WTC11 (cell line): ENCODE results near the gene CORO6. TPM values are rescaled to one million over a fixed set of nuclear protein-coding genes. Genes with fewer than 3 reads are reported as not detected.

Experiments
- ATAC-seq: fragments of 200-7000 bp; cut with Tn5 transposase; 2 replicates; pipeline ENCODE4 v1.10.0; 2021; ENCODE audit warnings: mild to moderate bottlenecking, moderate library complexity
- CTCF ChIA-PET: fragments of 300-600 bp; sonication (Branson Sonifier 250); formaldehyde crosslinking; loops from one replicate; lab custom pipeline; 2021; ENCODE audit warnings: antibody characterized with exemption; lab: Charles Lee
- POLR2A ChIA-PET: fragments of 350-600 bp; sonication (Branson Sonifier 250); formaldehyde crosslinking; loops from one replicate; lab custom pipeline; 2021; ENCODE audit warnings: antibody characterized with exemption; lab: Charles Lee
- DNase-seq: peaks from one replicate; pipeline ENCODE4 v3.0.0; 2021; ENCODE audit warnings: low spot score
- H3K27ac Mint-ChIP-seq: 2 replicates; pipeline ENCODE4 v1.8.0; 2021; ENCODE audit warnings: mixed read lengths
- H3K27me3 Mint-ChIP-seq: 2 replicates; pipeline ENCODE4 v1.8.0; 2021; ENCODE audit warnings: low read depth, mild to moderate bottlenecking, moderate library complexity, mixed read lengths
- H3K36me3 Mint-ChIP-seq: 2 replicates; pipeline ENCODE4 v1.8.0; 2021; ENCODE audit warnings: mixed read lengths
- H3K4me1 Mint-ChIP-seq: 2 replicates; pipeline ENCODE4 v1.8.0; 2022; ENCODE audit warnings: mixed read lengths
- H3K4me3 Mint-ChIP-seq: 2 replicates; pipeline ENCODE4 v1.8.0; 2021; ENCODE audit warnings: mild to moderate bottlenecking, moderate library complexity, mixed read lengths
- H3K9me3 Mint-ChIP-seq: 2 replicates; pipeline ENCODE4 v1.8.0; 2021; ENCODE audit warnings: mixed read lengths
- CREB1 ChIP-seq: sonication (generic); formaldehyde crosslinking; IDR thresholded peaks from 2 replicates; pipeline ENCODE4 v1.8.0; 2023; ENCODE audit warnings: mild to moderate bottlenecking, missing genetic modification reagents
- CREM ChIP-seq: sonication (generic); formaldehyde crosslinking; IDR thresholded peaks from 2 replicates; pipeline ENCODE4 v1.8.1; 2022; ENCODE audit warnings: mild to moderate bottlenecking, missing genetic modification reagents, moderate library complexity
- FOXK1 ChIP-seq: sonication (generic); formaldehyde crosslinking; IDR thresholded peaks from 2 replicates; pipeline ENCODE4 v1.8.0; 2022; ENCODE audit warnings: mild to moderate bottlenecking, moderate library complexity, missing genetic modification reagents
- HMGA2 ChIP-seq: fragments of 250-450 bp; sonication (Bioruptor Pico); IDR thresholded peaks from 2 replicates; pipeline ENCODE4 v1.4.0; 2021; ENCODE audit warnings: mild to moderate bottlenecking, moderate library complexity
- JUN ChIP-seq: sonication (generic); formaldehyde crosslinking; IDR thresholded peaks from 2 replicates; pipeline ENCODE4 v1.8.0; 2023; ENCODE audit warnings: mild to moderate bottlenecking, missing genetic modification reagents
- KAT7 ChIP-seq: sonication (generic); formaldehyde crosslinking; IDR thresholded peaks from 2 replicates; pipeline ENCODE4 v1.8.1; 2023; ENCODE audit warnings: missing genetic modification reagents, mild to moderate bottlenecking, borderline replicate concordance
- NFATC4 ChIP-seq: fragments of 250-450 bp; sonication (Bioruptor Pico); IDR thresholded peaks from 2 replicates; pipeline ENCODE4 v1.9.0; 2021; ENCODE audit warnings: mild to moderate bottlenecking
- NFYB ChIP-seq: sonication (generic); formaldehyde crosslinking; conservative IDR thresholded peaks from 2 replicates; pipeline ENCODE4 v1.8.0; 2022; ENCODE audit warnings: low read depth, missing genetic modification reagents
- NR1H2 ChIP-seq: sonication (generic); formaldehyde crosslinking; IDR thresholded peaks from 2 replicates; pipeline ENCODE4 v1.9.0; 2021; ENCODE audit warnings: mild to moderate bottlenecking, moderate library complexity, missing genetic modification reagents
- PRRX2 ChIP-seq: fragments of 250-450 bp; sonication (Bioruptor Pico); IDR thresholded peaks from 2 replicates; pipeline ENCODE4 v1.8.0; 2021; ENCODE audit warnings: mild to moderate bottlenecking
- RELA ChIP-seq: sonication (generic); formaldehyde crosslinking; IDR thresholded peaks from 2 replicates; pipeline ENCODE4 v1.8.1; 2022; ENCODE audit warnings: missing genetic modification reagents, mild to moderate bottlenecking, borderline replicate concordance
- SMAD3 ChIP-seq: sonication (generic); formaldehyde crosslinking; IDR thresholded peaks from 2 replicates; pipeline ENCODE4 v1.8.0; 2022; ENCODE audit warnings: missing genetic modification reagents, mild to moderate bottlenecking, borderline replicate concordance
- ZBTB21 ChIP-seq: sonication (generic); formaldehyde crosslinking; IDR thresholded peaks from 2 replicates; pipeline ENCODE4 v1.8.1; 2023; ENCODE audit warnings: mild to moderate bottlenecking, missing genetic modification reagents, borderline replicate concordance
- ZNF121 ChIP-seq: sonication (generic); formaldehyde crosslinking; IDR thresholded peaks from 2 replicates; pipeline ENCODE4 v1.8.0; 2023; ENCODE audit warnings: missing genetic modification reagents
- ZNF232 ChIP-seq: sonication (generic); formaldehyde crosslinking; IDR thresholded peaks from 2 replicates; pipeline ENCODE4 v1.8.0; 2022; ENCODE audit warnings: mild to moderate bottlenecking, missing genetic modification reagents
- total RNA-seq: library from RNA; stranded (reverse); gene quantifications from 3 replicates; pipeline ENCODE4 v1.2.3, GENCODE V29; 2021
- TF ChIP-seq, protein P1 (sequence below): fragments of 250-450 bp; sonication (Bioruptor Pico); IDR thresholded peaks from 2 replicates; pipeline ENCODE4 v1.8.0; 2021; ENCODE audit warnings: mild to moderate bottlenecking
- TF ChIP-seq, protein P2 (sequence below): fragments of 250-450 bp; sonication (Bioruptor Pico); IDR thresholded peaks from 2 replicates; pipeline ENCODE4 v1.9.0; 2021; ENCODE audit warnings: moderate library complexity, mild to moderate bottlenecking, inconsistent platforms, borderline replicate concordance
- TF ChIP-seq, protein P3 (sequence below): fragments of 250-450 bp; sonication (Bioruptor Pico); conservative IDR thresholded peaks from 2 replicates; pipeline ENCODE4 v1.9.0; 2021; ENCODE audit warnings: mild to moderate bottlenecking
- TF ChIP-seq, protein P4 (sequence below): sonication (generic); formaldehyde crosslinking; IDR thresholded peaks from 2 replicates; pipeline ENCODE4 v1.8.0; 2023; ENCODE audit warnings: mild to moderate bottlenecking, missing genetic modification reagents
- TF ChIP-seq, protein P5 (sequence below): sonication (generic); formaldehyde crosslinking; conservative IDR thresholded peaks from 2 replicates; pipeline ENCODE4 v1.8.1; 2023; ENCODE audit warnings: mild to moderate bottlenecking, low read depth, missing genetic modification reagents, moderate library complexity
- TF ChIP-seq, protein P6 (sequence below): fragments of 250-450 bp; sonication (Bioruptor Pico); IDR thresholded peaks from 2 replicates; pipeline ENCODE4 v1.9.0; 2021; ENCODE audit warnings: mild to moderate bottlenecking, borderline replicate concordance
- TF ChIP-seq, protein P7 (sequence below): sonication (generic); formaldehyde crosslinking; IDR thresholded peaks from 2 replicates; pipeline ENCODE4 v1.8.1; 2022; ENCODE audit warnings: low read depth, mild to moderate bottlenecking, moderate library complexity, missing genetic modification reagents, borderline replicate concordance

The CORO6 gene
- total RNA-seq, 1 experiment from 2014 or later = 8.9 TPM

DNA sequence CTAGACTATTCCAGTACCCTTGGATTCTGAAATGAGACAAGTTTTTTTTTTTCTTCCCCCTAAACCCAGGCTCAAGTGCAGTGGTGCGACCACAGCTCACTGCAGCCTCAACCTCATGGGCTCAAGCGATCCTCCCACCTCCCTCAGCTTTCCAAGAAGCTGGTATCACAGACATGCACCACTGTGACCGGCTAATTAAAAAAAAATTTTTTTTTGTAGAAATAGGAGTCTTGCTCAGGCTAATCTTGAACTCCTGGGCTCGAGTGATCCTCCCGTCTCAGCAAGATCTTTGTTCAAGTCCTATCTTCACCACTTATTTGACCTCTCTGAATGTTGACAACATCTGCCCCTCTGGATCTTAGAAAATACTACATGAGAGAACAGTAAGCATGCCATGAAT lies 26.6 kb upstream of the CORO6 start:
- no peaks in the 10 kb centered on the region for H3K4me1 Mint-ChIP-seq
- TF ChIP-seq ZNF232 (CRISPR knock-in tag) = no peak
- no peak for TF ChIP-seq ZNF121 (CRISPR knock-in tag)
- no peak for TF ChIP-seq HMGA2 (CRISPR knock-in tag)
- TF ChIP-seq, protein P1, sequence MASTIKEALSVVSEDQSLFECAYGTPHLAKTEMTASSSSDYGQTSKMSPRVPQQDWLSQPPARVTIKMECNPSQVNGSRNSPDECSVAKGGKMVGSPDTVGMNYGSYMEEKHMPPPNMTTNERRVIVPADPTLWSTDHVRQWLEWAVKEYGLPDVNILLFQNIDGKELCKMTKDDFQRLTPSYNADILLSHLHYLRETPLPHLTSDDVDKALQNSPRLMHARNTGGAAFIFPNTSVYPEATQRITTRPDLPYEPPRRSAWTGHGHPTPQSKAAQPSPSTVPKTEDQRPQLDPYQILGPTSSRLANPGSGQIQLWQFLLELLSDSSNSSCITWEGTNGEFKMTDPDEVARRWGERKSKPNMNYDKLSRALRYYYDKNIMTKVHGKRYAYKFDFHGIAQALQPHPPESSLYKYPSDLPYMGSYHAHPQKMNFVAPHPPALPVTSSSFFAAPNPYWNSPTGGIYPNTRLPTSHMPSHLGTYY (CRISPR knock-in tag) = no peak
- TF ChIP-seq CREB1 (CRISPR knock-in tag) = no peak
- TF ChIP-seq KAT7 = no peak
- no peak for TF ChIP-seq PRRX2 (CRISPR knock-in tag)
- no peak for TF ChIP-seq ZBTB21
- TF ChIP-seq RELA (CRISPR knock-in tag) = no peak
- TF ChIP-seq, protein P2, sequence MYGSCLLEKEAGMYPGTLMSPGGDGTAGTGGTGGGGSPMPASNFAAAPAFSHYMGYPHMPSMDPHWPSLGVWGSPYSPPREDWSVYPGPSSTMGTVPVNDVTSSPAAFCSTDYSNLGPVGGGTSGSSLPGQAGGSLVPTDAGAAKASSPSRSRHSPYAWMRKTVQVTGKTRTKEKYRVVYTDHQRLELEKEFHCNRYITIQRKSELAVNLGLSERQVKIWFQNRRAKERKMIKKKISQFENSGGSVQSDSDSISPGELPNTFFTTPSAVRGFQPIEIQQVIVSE = no peak
- no peak for TF ChIP-seq NR1H2 (CRISPR knock-in tag)
- TF ChIP-seq NFATC4 (CRISPR knock-in tag) = no peak
- TF ChIP-seq, protein P3, sequence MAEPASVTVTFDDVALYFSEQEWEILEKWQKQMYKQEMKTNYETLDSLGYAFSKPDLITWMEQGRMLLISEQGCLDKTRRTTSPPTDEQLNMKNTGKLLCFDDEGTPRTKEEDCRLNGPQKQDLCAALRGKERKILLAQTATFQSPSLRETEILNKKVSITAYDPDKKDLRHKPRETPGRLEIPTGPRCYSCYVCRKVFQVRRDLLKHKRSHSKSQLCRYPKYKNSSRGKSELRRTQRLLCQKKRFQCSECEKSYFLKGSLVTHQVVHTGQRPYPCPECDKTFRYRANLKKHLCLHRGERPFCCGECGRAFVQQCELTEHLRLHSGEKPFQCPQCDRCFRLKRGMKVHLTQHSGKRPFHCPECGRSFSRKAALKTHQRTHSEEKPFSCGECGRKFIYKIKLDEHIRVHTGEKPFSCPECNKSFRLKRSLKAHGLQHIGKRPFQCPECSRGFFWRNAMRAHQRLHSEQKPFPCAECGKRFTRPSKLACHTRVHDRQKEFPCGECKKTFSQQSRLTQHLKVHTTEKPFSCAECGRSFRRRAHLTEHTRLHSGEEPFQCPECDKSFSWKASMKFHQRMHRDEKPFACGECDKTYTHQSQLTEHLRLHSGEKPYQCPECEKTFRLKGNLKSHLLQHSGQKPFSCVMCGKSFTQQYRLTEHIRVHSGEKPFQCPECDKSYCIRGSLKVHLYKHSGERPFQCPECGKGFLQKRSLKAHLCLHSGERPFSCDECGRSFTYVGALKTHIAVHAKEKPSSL (CRISPR knock-in tag) = no peak
- no peak for TF ChIP-seq SMAD3
- TF ChIP-seq JUN (CRISPR knock-in tag) = no peak
- no peak for TF ChIP-seq FOXK1 (CRISPR knock-in tag)
- no peak for TF ChIP-seq NFYB (CRISPR knock-in tag)
- ATAC-seq (no peak), DNase-seq (no peak)
- H3K27me3 Mint-ChIP-seq = no peaks in the 10 kb centered on the region
- H3K27ac Mint-ChIP-seq = no peak overlapping the region
- no peak overlapping the region for H3K4me3 Mint-ChIP-seq
- H3K36me3 Mint-ChIP-seq = peaks cover 2% of the 10 kb centered on the region; the same call in 1 of the 2 replicates
- ChIA-PET POLR2A (no interaction called here), CTCF (interaction anchor here (1.5 kb wide), 1 partner anchor 10 kb away, joined by 5 read pairs; no protein-coding TSS in a partner anchor)
- no peaks in the 10 kb centered on the region for H3K9me3 Mint-ChIP-seq

DNA sequence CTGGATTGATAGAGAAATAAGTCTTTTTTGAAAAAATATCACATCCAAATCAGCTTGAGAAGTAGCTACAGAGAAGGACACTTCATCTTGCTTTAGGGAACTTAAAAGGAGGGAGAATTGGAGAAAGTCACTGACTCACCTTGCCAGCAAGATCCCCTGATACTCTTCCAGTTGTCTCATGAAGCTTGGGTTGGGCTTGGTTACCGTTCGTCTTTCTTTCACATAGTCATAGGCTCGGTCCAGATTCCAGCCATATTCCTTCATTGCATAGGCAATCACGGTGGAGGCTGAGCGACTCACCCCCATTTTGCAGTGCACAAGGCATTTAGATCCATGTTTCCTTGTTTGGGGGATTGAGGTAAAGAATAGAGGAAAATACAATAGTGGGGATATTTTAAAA lies 25.3 kb upstream of the CORO6 start:
- CTCF ChIA-PET = interaction anchor here (1.3 kb wide), 1 partner anchor 9 kb away, joined by 5 read pairs; no protein-coding TSS in a partner anchor
- H3K9me3 Mint-ChIP-seq = no peaks in the 10 kb centered on the region
- no peak overlapping the region for H3K4me3 Mint-ChIP-seq
- DNase-seq (no peak), ATAC-seq (no peak)
- H3K27me3 Mint-ChIP-seq = no peaks in the 10 kb centered on the region
- POLR2A ChIA-PET = no interaction called here
- no peak overlapping the region for H3K27ac Mint-ChIP-seq
- peaks cover 2% of the 10 kb centered on the region; the same call in 1 of the 2 replicates for H3K36me3 Mint-ChIP-seq
- H3K4me1 Mint-ChIP-seq = no peaks in the 10 kb centered on the region
- TF ChIP-seq, protein P4, sequence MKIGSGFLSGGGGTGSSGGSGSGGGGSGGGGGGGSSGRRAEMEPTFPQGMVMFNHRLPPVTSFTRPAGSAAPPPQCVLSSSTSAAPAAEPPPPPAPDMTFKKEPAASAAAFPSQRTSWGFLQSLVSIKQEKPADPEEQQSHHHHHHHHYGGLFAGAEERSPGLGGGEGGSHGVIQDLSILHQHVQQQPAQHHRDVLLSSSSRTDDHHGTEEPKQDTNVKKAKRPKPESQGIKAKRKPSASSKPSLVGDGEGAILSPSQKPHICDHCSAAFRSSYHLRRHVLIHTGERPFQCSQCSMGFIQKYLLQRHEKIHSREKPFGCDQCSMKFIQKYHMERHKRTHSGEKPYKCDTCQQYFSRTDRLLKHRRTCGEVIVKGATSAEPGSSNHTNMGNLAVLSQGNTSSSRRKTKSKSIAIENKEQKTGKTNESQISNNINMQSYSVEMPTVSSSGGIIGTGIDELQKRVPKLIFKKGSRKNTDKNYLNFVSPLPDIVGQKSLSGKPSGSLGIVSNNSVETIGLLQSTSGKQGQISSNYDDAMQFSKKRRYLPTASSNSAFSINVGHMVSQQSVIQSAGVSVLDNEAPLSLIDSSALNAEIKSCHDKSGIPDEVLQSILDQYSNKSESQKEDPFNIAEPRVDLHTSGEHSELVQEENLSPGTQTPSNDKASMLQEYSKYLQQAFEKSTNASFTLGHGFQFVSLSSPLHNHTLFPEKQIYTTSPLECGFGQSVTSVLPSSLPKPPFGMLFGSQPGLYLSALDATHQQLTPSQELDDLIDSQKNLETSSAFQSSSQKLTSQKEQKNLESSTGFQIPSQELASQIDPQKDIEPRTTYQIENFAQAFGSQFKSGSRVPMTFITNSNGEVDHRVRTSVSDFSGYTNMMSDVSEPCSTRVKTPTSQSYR (CRISPR knock-in tag) = no peak
- no peak for TF ChIP-seq CREM (CRISPR knock-in tag)
- TF ChIP-seq, protein P5, sequence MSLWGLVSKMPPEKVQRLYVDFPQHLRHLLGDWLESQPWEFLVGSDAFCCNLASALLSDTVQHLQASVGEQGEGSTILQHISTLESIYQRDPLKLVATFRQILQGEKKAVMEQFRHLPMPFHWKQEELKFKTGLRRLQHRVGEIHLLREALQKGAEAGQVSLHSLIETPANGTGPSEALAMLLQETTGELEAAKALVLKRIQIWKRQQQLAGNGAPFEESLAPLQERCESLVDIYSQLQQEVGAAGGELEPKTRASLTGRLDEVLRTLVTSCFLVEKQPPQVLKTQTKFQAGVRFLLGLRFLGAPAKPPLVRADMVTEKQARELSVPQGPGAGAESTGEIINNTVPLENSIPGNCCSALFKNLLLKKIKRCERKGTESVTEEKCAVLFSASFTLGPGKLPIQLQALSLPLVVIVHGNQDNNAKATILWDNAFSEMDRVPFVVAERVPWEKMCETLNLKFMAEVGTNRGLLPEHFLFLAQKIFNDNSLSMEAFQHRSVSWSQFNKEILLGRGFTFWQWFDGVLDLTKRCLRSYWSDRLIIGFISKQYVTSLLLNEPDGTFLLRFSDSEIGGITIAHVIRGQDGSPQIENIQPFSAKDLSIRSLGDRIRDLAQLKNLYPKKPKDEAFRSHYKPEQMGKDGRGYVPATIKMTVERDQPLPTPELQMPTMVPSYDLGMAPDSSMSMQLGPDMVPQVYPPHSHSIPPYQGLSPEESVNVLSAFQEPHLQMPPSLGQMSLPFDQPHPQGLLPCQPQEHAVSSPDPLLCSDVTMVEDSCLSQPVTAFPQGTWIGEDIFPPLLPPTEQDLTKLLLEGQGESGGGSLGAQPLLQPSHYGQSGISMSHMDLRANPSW (CRISPR knock-in tag) = no peak
- TF ChIP-seq, protein P6, sequence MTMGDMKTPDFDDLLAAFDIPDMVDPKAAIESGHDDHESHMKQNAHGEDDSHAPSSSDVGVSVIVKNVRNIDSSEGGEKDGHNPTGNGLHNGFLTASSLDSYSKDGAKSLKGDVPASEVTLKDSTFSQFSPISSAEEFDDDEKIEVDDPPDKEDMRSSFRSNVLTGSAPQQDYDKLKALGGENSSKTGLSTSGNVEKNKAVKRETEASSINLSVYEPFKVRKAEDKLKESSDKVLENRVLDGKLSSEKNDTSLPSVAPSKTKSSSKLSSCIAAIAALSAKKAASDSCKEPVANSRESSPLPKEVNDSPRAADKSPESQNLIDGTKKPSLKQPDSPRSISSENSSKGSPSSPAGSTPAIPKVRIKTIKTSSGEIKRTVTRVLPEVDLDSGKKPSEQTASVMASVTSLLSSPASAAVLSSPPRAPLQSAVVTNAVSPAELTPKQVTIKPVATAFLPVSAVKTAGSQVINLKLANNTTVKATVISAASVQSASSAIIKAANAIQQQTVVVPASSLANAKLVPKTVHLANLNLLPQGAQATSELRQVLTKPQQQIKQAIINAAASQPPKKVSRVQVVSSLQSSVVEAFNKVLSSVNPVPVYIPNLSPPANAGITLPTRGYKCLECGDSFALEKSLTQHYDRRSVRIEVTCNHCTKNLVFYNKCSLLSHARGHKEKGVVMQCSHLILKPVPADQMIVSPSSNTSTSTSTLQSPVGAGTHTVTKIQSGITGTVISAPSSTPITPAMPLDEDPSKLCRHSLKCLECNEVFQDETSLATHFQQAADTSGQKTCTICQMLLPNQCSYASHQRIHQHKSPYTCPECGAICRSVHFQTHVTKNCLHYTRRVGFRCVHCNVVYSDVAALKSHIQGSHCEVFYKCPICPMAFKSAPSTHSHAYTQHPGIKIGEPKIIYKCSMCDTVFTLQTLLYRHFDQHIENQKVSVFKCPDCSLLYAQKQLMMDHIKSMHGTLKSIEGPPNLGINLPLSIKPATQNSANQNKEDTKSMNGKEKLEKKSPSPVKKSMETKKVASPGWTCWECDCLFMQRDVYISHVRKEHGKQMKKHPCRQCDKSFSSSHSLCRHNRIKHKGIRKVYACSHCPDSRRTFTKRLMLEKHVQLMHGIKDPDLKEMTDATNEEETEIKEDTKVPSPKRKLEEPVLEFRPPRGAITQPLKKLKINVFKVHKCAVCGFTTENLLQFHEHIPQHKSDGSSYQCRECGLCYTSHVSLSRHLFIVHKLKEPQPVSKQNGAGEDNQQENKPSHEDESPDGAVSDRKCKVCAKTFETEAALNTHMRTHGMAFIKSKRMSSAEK (CRISPR knock-in tag) = no peak
- TF ChIP-seq, protein P7, sequence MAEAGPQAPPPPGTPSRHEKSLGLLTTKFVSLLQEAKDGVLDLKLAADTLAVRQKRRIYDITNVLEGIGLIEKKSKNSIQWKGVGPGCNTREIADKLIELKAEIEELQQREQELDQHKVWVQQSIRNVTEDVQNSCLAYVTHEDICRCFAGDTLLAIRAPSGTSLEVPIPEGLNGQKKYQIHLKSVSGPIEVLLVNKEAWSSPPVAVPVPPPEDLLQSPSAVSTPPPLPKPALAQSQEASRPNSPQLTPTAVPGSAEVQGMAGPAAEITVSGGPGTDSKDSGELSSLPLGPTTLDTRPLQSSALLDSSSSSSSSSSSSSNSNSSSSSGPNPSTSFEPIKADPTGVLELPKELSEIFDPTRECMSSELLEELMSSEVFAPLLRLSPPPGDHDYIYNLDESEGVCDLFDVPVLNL (CRISPR knock-in tag) = no peak
